GM23248 (cell line): ENCODE measurements around the gene STAG1. TPM values are rescaled to one million over a fixed set of nuclear protein-coding genes. Genes with fewer than 3 reads are reported as not detected.

Experiments used
- DNase-seq: peaks from one replicate; pipeline ENCODE4 v3.0.0-alpha.2; 2015
- H2AFZ ChIP-seq: fragments of 200-600 bp; sonication (generic); 2 replicates; pipeline ENCODE4 v1.6.1; 2016; ENCODE audit warnings: antibody characterized with exemption
- H3F3A ChIP-seq: fragments of 200-600 bp; sonication (generic); 2 replicates; pipeline ENCODE4 v1.6.1; 2016; ENCODE audit warnings: mild to moderate bottlenecking, antibody characterized with exemption, mixed run types; ENCODE audit not compliant: insufficient read depth
- H3K27ac ChIP-seq: fragments of 200-600 bp; sonication (generic); 2 replicates; pipeline ENCODE4 v1.5.1; 2016; ENCODE audit warnings: mild to moderate bottlenecking
- H3K27me3 ChIP-seq: fragments of 200-600 bp; sonication (generic); replicated peaks from 2 replicates; pipeline ENCODE4 v1.6.1; 2016; ENCODE audit warnings: mild to moderate bottlenecking; ENCODE audit not compliant: insufficient read depth
- H3K36me3 ChIP-seq: fragments of 200-600 bp; sonication (generic); 2 replicates; pipeline ENCODE4 v1.6.1; 2016; ENCODE audit warnings: low read depth, mild to moderate bottlenecking
- H3K4me1 ChIP-seq: fragments of 200-600 bp; sonication (generic); 2 replicates; pipeline ENCODE4 v1.6.1; 2016; ENCODE audit warnings: mild to moderate bottlenecking; ENCODE audit not compliant: insufficient read depth
- H3K4me2 ChIP-seq: fragments of 200-600 bp; sonication (generic); one replicate; pipeline ENCODE4 v1.6.1; 2016; ENCODE audit warnings: mild to moderate bottlenecking; ENCODE audit not compliant: unreplicated experiment
- H3K4me3 ChIP-seq: fragments of 200-600 bp; sonication (generic); 2 replicates; pipeline ENCODE4 v1.5.1; 2016; ENCODE audit warnings: mild to moderate bottlenecking
- H3K79me2 ChIP-seq: fragments of 200-600 bp; sonication (generic); 2 replicates; pipeline ENCODE4 v1.6.1; 2016; ENCODE audit warnings: mild to moderate bottlenecking; ENCODE audit not compliant: insufficient read depth
- H3K9ac ChIP-seq: fragments of 200-600 bp; sonication (generic); 2 replicates; pipeline ENCODE4 v1.6.1; 2016; ENCODE audit warnings: mild to moderate bottlenecking
- H3K9me2 ChIP-seq: fragments of 200-600 bp; sonication (generic); 2 replicates; pipeline ENCODE4 v1.6.1; 2016; ENCODE audit warnings: mixed run types, mild to moderate bottlenecking, moderate library complexity; ENCODE audit not compliant: insufficient read depth
- H3K9me3 ChIP-seq: fragments of 200-600 bp; sonication (generic); one replicate; pipeline ENCODE4 v1.6.1; 2017; ENCODE audit warnings: low read depth
- H4K20me1 ChIP-seq: fragments of 200-600 bp; sonication (generic); 2 replicates; pipeline ENCODE4 v1.6.0; 2016; ENCODE audit not compliant: insufficient read depth
- EZH2 ChIP-seq: fragments of 200-600 bp; sonication (generic); IDR thresholded peaks from 2 replicates; pipeline ENCODE4 v1.6.1; 2018; ENCODE audit warnings: antibody characterized with exemption, mild to moderate bottlenecking; ENCODE audit not compliant: insufficient read depth, poor library complexity, severe bottlenecking
- EZH2phosphoT487 ChIP-seq: fragments of 200-600 bp; sonication (generic); IDR thresholded peaks from 2 replicates; pipeline ENCODE4 v1.6.1; 2018; ENCODE audit warnings: antibody characterized with exemption, moderate library complexity, mild to moderate bottlenecking, low read depth; ENCODE audit not compliant: insufficient read depth
- WGBS, 2 experiments: methylation state at CpG; one replicate each; pipeline ENCODE4 v1.1.6; 2015 to 2017; ENCODE audit warnings: low lambda C conversion rate in 2 of 2, low coverage in 1 of 2; ENCODE audit errors: missing lambda C conversion rate in 2 of 2; 5-methylcytosine and 5-hydroxymethylcytosine counted together
- in situ Hi-C: fragments of 300-500 bp; cut with MboI; formaldehyde crosslinking; loops from 2 replicates; pipeline ENCODE4 v1.15.0; 2020
- polyA plus RNA-seq: library from polyadenylated mRNA; unstranded; fragments of >200 nt; fragmentation: Nextera tagmentation; extraction: Ambion mirVana; gene quantifications from 2 replicates; pipeline ENCODE4 v1.2.1, GENCODE V29; 2016
- total RNA-seq: library from RNA; depleted of rRNA; stranded (reverse); fragments of >200 nt; shearing (Covaris generic); gene quantifications from 2 replicates; pipeline ENCODE4 v1.2.3, GENCODE V29; 2014

The STAG1 gene
- total and polyA plus RNA-seq, 2 experiments from 2014 or later = 21.1 to 39.7 TPM

- no peak overlapping the region for H3K9ac ChIP-seq
- 83 to 86% methylated on average over 3 of the region's 3 CpGs for WGBS, 2 experiments
Measured at GRCh38 chr3:136390574-136390973, 361.6 kb downstream of the STAG1 start.

DNA sequence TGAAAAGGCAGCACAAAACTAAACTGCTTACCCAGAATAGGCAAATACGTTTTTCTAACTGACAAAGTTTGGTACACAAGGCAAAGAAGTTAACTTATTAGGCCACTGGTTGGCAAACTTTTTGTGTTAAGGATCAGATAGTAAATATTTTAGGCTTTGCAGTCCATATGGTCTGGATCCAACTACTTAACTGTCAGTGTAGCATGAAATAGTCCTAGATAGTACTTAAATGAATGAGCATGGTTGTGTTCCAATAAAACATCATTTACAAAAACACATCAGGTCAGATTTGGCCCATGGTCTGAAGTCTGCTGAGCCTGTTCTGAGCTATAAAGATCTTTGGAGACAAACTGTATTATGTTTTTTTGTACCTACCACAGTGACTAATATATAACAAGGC, 365.1 kb downstream of the STAG1 start:
- in situ Hi-C loops = loop anchor here (25.0 kb wide), 2 partner anchors 300 to 625 kb away; no protein-coding TSS in a partner anchor

More at GRCh38 chr3:136390574-136390973, 361.6 kb downstream of the STAG1 start:
- no peaks in the 10 kb centered on the region for H3K27me3 ChIP-seq
- no peaks in the 10 kb centered on the region for H3K79me2 ChIP-seq
- H4K20me1 ChIP-seq = no peaks in the 10 kb centered on the region
- in situ Hi-C loops = loop anchor here (10.0 to 25.0 kb wide), 3 partner anchors 303 to 622 kb away; partner anchors contain the start of gene STAG1
- H3K9me2 ChIP-seq = no peaks in the 10 kb centered on the region
- no peak for DNase-seq
- H3K27ac ChIP-seq = no peak overlapping the region
- H3K4me1 ChIP-seq = no peaks in the 10 kb centered on the region
- H2AFZ ChIP-seq = no peak overlapping the region
- H3K36me3 ChIP-seq = no peaks in the 10 kb centered on the region
- no peak overlapping the region for H3K4me3 ChIP-seq
- TF ChIP-seq EZH2phosphoT487 (no peak), EZH2 (no peak)
- no peaks in the 10 kb centered on the region for H3K9me3 ChIP-seq
- no peak overlapping the region for H3K4me2 ChIP-seq
- H3F3A ChIP-seq = peaks cover 5% of the 10 kb centered on the region

DNA sequence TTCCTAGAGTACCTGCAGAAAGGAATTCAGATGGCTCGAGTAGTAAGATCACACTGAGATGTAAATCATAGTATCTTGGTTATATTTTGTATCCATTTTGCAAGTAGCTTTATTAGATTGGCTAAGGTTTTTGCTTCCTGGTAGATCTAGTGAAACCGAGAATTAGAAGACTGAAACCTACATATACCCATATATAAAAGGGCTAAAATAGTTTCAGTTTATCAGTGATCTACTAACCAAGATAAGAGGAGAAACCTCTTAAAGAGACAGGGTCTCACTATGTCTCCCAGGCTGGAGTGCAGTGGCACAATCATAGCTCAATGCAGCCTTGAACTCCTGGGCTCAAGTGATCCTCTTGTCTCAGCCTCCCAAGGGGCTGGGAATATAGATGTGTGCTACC, 366.7 kb downstream of the STAG1 start:
- Histone ChIP-seq H3K4me2 (no peak overlapping the region), H3K9me2 (no peaks in the 10 kb centered on the region), H3K27me3 (no peaks in the 10 kb centered on the region), H3K4me1 (0 out of 2 replicates have a peak, but pooled peaks cover 10% of the 10 kb centered on the region), H3K4me3 (no peak overlapping the region), H3F3A (peaks cover 6% of the 10 kb centered on the region; the same call in 1 of the 2 replicates), H3K9me3 (no peaks in the 10 kb centered on the region), H3K9ac (no peak overlapping the region), H2AFZ (no peak overlapping the region), H3K79me2 (no peaks in the 10 kb centered on the region), H4K20me1 (no peaks in the 10 kb centered on the region), H3K27ac (no peak overlapping the region), H3K36me3 (no peaks in the 10 kb centered on the region)
- in situ Hi-C loops = loop anchor here (25.0 kb wide), 2 partner anchors 298 to 627 kb away; no protein-coding TSS in a partner anchor
- DNase-seq = no peak
- WGBS, 2 experiments = 96 to 100% methylated on average over 2 of the region's 2 CpGs
- TF ChIP-seq EZH2phosphoT487 (no peak), EZH2 (no peak)

More for the DNA sequence above, 365.1 kb downstream of the STAG1 start:
- no peak overlapping the region for H3K27ac ChIP-seq
- H3K9me3 ChIP-seq = no peaks in the 10 kb centered on the region
- no peak for TF ChIP-seq EZH2phosphoT487
- TF ChIP-seq EZH2 = no peak
- no peak overlapping the region for H3K4me2 ChIP-seq
- H3K9me2 ChIP-seq = no peaks in the 10 kb centered on the region
- H2AFZ ChIP-seq = no peak overlapping the region
- H3K79me2 ChIP-seq = no peaks in the 10 kb centered on the region
- no peaks in the 10 kb centered on the region for H4K20me1 ChIP-seq
- no peaks in the 10 kb centered on the region; the same call in 1 of the 2 replicates for H3F3A ChIP-seq
- no peaks in the 10 kb centered on the region for H3K27me3 ChIP-seq
- no peaks in the 10 kb centered on the region for H3K36me3 ChIP-seq
- H3K4me1 ChIP-seq = no peaks in the 10 kb centered on the region
- H3K4me3 ChIP-seq = no peak overlapping the region
- DNase-seq = no peak
- 55 to 75% methylated on average over 1 of the region's 1 CpG for WGBS, 2 experiments
- no peak overlapping the region for H3K9ac ChIP-seq

DNA sequence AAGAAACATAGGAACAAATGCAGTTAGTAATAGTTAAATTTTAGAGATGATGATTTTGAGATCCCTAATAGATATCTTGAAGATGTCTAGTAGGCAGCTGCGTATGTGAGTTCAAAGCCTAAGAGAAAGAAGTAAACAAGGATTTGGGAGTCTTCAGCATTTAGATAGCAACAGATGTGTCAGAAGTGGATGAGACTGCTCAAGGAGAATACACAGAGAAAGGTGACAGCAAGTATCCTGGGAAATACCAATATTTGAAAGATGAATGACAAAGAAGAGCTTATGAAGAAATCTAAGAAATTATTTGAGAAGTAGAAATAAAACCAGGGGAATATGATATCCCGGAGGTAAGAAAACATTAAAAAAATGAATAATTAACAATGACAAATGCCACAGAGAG, 371.1 kb downstream of the STAG1 start:
- Histone ChIP-seq H2AFZ (no peak overlapping the region), H3K27me3 (no peaks in the 10 kb centered on the region), H4K20me1 (no peaks in the 10 kb centered on the region), H3K9me2 (no peaks in the 10 kb centered on the region), H3K9me3 (no peaks in the 10 kb centered on the region), H3K4me1 (0 out of 2 replicates have a peak, but pooled peaks cover 10% of the 10 kb centered on the region), H3K36me3 (0 out of 2 replicates have a peak, but pooled peaks cover 6% of the 10 kb centered on the region), H3F3A (peaks cover 6% of the 10 kb centered on the region; the same call in 1 of the 2 replicates), H3K4me2 (no peak overlapping the region), H3K27ac (no peak overlapping the region), H3K9ac (no peak overlapping the region), H3K79me2 (no peaks in the 10 kb centered on the region), H3K4me3 (no peak overlapping the region)
- TF ChIP-seq EZH2phosphoT487 = no peak
- no peak for TF ChIP-seq EZH2
- WGBS, 2 experiments = 91 to 95% methylated on average over 2 of the region's 2 CpGs
- peak; percentile 16 for DNase-seq
- in situ Hi-C loops = loop anchor here (25.0 kb wide), 2 partner anchors 294 to 631 kb away; no protein-coding TSS in a partner anchor
